Omental fat pad (tissue), 4 donors: Measurements from ENCODE around the gene HOXB1. TPM values are rescaled to one million over a fixed set of nuclear protein-coding genes. Genes with fewer than 3 reads are reported as not detected.

Experiments
- ATAC-seq: fragments of 150-250 bp; one replicate; pipeline ENCODE4 v1.9.1; 2016; ENCODE audit warnings: mild to moderate bottlenecking, moderate library complexity; ENCODE audit not compliant: low FRiP score
- DNase-seq: peaks from one replicate; pipeline ENCODE4 v3.0.0-alpha.2; 2019; ENCODE audit warnings: low spot score
- CTCF ChIP-seq, 3 donors: fragments of 450-650 bp; IDR thresholded peaks; one replicate each; pipeline ENCODE4 v1.5.1; 2016 to 2017; ENCODE audit warnings: antibody characterized with exemption in 3 of 3, mild to moderate bottlenecking in 3 of 3, moderate library complexity in 2 of 3
- total RNA-seq, 4 donors: library from RNA; depleted of rRNA; stranded (reverse); fragments of >200 nt; gene quantifications; one replicate each; pipeline ENCODE4 v1.1.0, GENCODE V29; 2016

HOXB1 gene
- total RNA-seq, result not detected

- DNase-seq, result no peak
- ATAC-seq, result no peak
- no peak for TF ChIP-seq CTCF (IDR thresholded peaks at IDR 0.05)
Measured at GRCh38 chr17:48530887-48531272, at the start of gene HOXB1. Gene HOXB1 (minus strand): TSS chr17:48531011. CDS start chr17:48530904, 107 bp downstream.

- no peak for DNase-seq
- TF ChIP-seq CTCF (IDR thresholded peaks at IDR 0.05), result no peak
- ATAC-seq, result no peak
Measured at GRCh38 chr17:48579760-48580554, 49.1 kb upstream of the HOXB1 start.

- ATAC-seq (no peak), DNase-seq (no peak)
- no peak for TF ChIP-seq CTCF (IDR thresholded peaks at IDR 0.05)
Measured at GRCh38 chr17:48579471-48579759, 48.6 kb upstream of the HOXB1 start.

GRCh38 chr17:48578616-48579470, 48.0 kb upstream of the HOXB1 start:
- ATAC-seq (no peak), DNase-seq (no peak)

GRCh38 chr17:48577946-48578615, 47.3 kb upstream of the HOXB1 start, which contains the start of gene HOXB4:
Gene HOXB4 (minus strand): TSS chr17:48578350. CDS start chr17:48578319, 31 bp downstream.
- no peak for TF ChIP-seq CTCF (IDR thresholded peaks at IDR 0.05)
- DNase-seq, result peak; percentile 69
- ATAC-seq, result no peak

More at GRCh38 chr17:48578616-48579470, 48.0 kb upstream of the HOXB1 start:
- TF ChIP-seq CTCF (IDR thresholded peaks at IDR 0.05), result no peak

GRCh38 chr17:48577330-48577945, 46.6 kb upstream of the HOXB1 start:
- DNase-seq (no peak), ATAC-seq (peak; percentile 18)
- TF ChIP-seq CTCF (IDR thresholded peaks at IDR 0.05), result no peak
